Liver (tissue), 3 donors: ENCODE results near the gene PPY.

Experiments
- ATF3 ChIP-seq: IDR thresholded peaks from 2 replicates; pipeline ENCODE4 v1.6.1; 2016; ENCODE audit warnings: antibody characterized with exemption
- CTCF ChIP-seq: fragments of 150-350 bp; IDR thresholded peaks from 2 replicates; pipeline ENCODE4 v1.5.1; 2017; ENCODE audit warnings: improper control_type of control experiment, low read depth, low read length; ENCODE audit not compliant: missing input control
- EGR1 ChIP-seq, 2 donors: IDR thresholded peaks; 2 replicates each; pipeline ENCODE4 v1.6.1; 2016 to 2018; ENCODE audit warnings: antibody characterized with exemption in 2 of 2, low read depth in 2 of 2
- FOXA1 ChIP-seq: IDR thresholded peaks from 2 replicates; pipeline ENCODE4 v1.6.1; 2016; ENCODE audit warnings: antibody characterized with exemption
- GABPA ChIP-seq, 2 donors: IDR thresholded peaks in 1 of 2; conservative IDR thresholded peaks in 1 of 2; 2 replicates each; pipeline ENCODE4 v1.6.1; 2016; ENCODE audit warnings: antibody characterized with exemption in 2 of 2, mild to moderate bottlenecking in 1 of 2, moderate library complexity in 1 of 2
- HNF4A ChIP-seq, 2 donors: conservative IDR thresholded peaks; 2 replicates each; pipeline ENCODE4 v1.6.1; 2016; ENCODE audit warnings: antibody characterized with exemption in 2 of 2, mild to moderate bottlenecking in 2 of 2
- MAX ChIP-seq: IDR thresholded peaks from 2 replicates; pipeline ENCODE4 v1.6.1; 2016; ENCODE audit warnings: antibody characterized with exemption
- RAD21 ChIP-seq, 2 donors: IDR thresholded peaks; 2 replicates each; pipeline ENCODE4 v1.6.1; 2016; ENCODE audit warnings: antibody characterized with exemption in 2 of 2, mild to moderate bottlenecking in 2 of 2
- REST ChIP-seq: IDR thresholded peaks from 2 replicates; pipeline ENCODE4 v1.6.1; 2016; ENCODE audit warnings: antibody characterized with exemption, mild to moderate bottlenecking
- TAF1 ChIP-seq: conservative IDR thresholded peaks from 2 replicates; pipeline ENCODE4 v1.6.1; 2016; ENCODE audit warnings: antibody characterized with exemption, mild to moderate bottlenecking
- ZBTB33 ChIP-seq: IDR thresholded peaks from 2 replicates; pipeline ENCODE4 v1.6.1; 2016; ENCODE audit warnings: antibody characterized with exemption
- donor health status: healthy.
- donor health status: healthy.

GRCh38 chr17:43953746-43954145 lies 11.5 kb upstream of the PPY start, which contains the start of gene PYY:
- TF ChIP-seq ZBTB33 (no peak), REST (no peak), MAX (no peak), FOXA1 (no peak), CTCF (no peak), ATF3 (no peak), HNF4A (conservative IDR thresholded peaks at IDR 0.05) (no peak), TAF1 (no peak), GABPA (IDR thresholded peaks at IDR 0.05 in 1 of 2, conservative IDR thresholded peaks at IDR 0.05 in 1 of 2) (no peak), RAD21 (IDR thresholded peaks at IDR 0.05) (no peak), EGR1 (IDR thresholded peaks at IDR 0.05; ENCODE audit: low read depth in 2 of 2) (no peak)
